Posterior vena cava (tissue), 2 donors: ENCODE data around the gene SHROOM2. TPM values are rescaled to one million over a fixed set of nuclear protein-coding genes. Genes with fewer than 3 reads are reported as not detected.

Experiments
- DNase-seq: peaks from one replicate; pipeline ENCODE4 v3.0.0-alpha.2; 2020; ENCODE audit warnings: low spot score
- intact Hi-C, 2 donors: fragments of 100-400 bp; cut with DNase I; formaldehyde crosslinking; loops; one replicate each; pipeline versions ENCODE4 v1.14.1 to v1.14.2; 2022 to 2023
- total RNA-seq, 2 donors: library from RNA; stranded (reverse); fragmentation: NEBNext Ultra II Directional; extraction: Animal tissue kit (Norgen Biotek cat#: 25700); gene quantifications; one replicate each; pipeline ENCODE4 v1.2.1, GENCODE V29; 2021
- donor health status: DM: yes; HTN: yes; CAD: no.
- donor health status: DM: yes; HTN: yes; CAD: no.

The SHROOM2 gene
- total RNA-seq, 2 donors from 2014 or later, result 1.2 to 1.8 TPM

- intact Hi-C loops, result no loop called here
- DNase-seq, result no peak
These were observed 126.3 kb downstream of the SHROOM2 start for GRCh38 chrX:9912351-9913145.

- no peak for DNase-seq
- intact Hi-C loops, result no loop called here
These were observed 126.9 kb downstream of the SHROOM2 start for GRCh38 chrX:9913146-9913433.

DNA sequence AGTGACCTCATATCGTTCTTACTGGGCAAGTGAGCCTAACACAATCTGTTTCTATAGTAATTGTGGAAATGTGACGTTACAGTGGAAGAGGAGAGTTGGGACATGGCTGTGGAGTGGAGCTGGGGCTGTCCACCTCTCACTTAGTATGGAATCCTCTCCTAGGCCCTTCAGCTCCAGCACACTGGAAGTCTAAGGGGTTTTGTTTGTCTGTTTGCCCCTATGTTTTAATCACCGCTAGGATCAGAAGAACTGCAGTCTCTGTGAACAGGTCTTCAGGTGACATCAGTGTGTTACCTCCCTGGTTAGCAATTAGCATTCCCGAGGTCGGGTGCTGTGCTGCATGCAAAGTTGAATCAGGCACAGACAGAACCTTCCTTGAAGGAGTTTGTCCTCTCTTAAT lies 131.6 kb downstream of the SHROOM2 start:
- intact Hi-C loops, result no loop called here
- no peak for DNase-seq

DNA sequence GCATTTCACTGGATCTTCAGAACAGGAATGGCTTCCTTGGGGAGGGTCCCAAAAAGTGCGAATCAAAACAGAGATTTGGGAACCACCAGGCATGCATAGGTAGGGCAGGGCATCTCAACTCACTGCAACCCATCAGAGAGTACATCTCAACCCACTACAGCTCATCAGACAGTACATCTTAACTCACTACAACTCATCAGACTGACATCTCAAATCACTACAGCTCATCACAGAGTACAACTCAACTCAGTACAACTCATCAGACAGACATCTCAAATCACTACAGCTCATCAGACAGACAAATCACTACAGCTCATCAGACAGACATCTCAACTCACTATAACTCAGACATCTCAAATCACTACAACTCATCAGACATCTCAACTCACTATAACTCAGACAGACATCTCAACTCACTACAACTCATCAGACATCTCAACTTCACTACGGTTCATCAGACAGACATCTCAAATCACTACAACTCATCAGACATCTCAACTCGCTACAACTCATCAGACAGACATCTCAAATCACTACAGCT lies 133.5 kb downstream of the SHROOM2 start:
- intact Hi-C loops, result no loop called here

GRCh38 chrX:9921407-9921806 lies 135.2 kb downstream of the SHROOM2 start:
- intact Hi-C loops, result no loop called here
- no peak for DNase-seq

More for the DNA sequence above, 133.5 kb downstream of the SHROOM2 start:
- DNase-seq, result no peak

- intact Hi-C loops, result no loop called here
- DNase-seq, result no peak
These were observed 137.1 kb downstream of the SHROOM2 start for GRCh38 chrX:9923357-9923756.

- intact Hi-C loops, result no loop called here
- DNase-seq, result no peak
These were observed 139.8 kb downstream of the SHROOM2 start for GRCh38 chrX:9926002-9926401.

DNA sequence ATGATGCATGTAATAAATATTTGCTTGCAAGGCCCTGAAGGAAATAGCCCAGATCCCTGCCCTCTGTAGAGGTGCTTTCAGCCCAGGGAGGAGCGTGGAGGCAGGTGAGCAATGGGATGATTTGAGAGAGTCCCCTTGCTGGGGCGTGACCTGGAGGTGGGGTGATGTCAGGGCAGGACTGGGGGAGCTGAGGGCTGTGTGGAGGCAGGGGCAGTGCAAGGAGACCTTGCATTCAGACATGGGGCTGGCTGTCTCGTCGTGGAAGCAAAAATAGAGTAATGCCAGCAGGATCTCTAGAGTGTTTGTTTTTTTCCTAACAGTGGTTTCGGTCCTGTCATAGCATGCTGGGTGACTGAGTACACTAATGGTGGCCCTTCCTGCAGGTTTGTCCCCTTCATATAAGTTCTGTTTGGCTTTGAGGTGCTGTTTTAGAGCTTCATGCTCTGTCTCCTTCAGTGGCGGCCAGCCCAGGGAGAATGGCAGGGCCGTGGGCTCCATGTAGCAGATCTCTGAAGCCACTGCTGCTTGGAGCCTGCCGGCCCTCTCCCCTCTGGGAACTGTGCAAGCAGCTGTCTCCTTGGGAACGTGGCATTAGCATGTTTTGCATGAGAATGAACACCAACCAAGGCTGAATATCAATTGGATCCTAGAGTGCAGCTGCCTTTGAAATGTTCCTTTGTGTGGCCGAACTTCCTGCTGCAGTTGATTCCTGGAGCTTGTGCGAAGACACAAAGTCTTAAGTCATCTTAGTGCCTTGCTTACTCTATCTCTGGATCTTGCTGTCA lies 141.7 kb downstream of the SHROOM2 start:
- no peak for DNase-seq
- intact Hi-C loops, result no loop called here

- intact Hi-C loops, result no loop called here
- no peak for DNase-seq
These were observed 149.2 kb downstream of the SHROOM2 start for GRCh38 chrX:9935436-9935835.

- DNase-seq, result no peak
- intact Hi-C loops, result no loop called here
These were observed 151.5 kb downstream of the SHROOM2 start for GRCh38 chrX:9937761-9938160.

GRCh38 chrX:9938516-9938915 lies 152.3 kb downstream of the SHROOM2 start:
- intact Hi-C loops, result no loop called here

DNA sequence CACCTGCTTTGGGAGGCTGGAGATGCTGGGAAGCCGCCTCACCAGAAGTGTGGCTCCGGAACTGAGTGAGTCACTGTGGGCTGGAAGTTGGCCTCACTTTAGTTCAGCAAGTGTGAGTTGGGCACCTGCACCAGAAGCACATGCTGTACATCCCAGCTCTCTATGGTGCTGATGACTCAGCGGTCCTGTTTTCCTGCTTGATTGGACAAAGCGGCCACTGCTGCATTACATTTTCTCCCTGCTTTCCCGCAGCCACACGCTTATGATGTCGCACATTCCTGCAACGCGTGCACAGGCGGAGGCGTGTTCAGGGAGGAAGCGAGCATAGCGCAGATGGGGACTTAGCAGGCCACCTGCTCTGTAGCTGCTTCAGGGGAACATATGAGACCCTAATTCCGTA lies 154.2 kb downstream of the SHROOM2 start:
- intact Hi-C loops, result no loop called here

More at GRCh38 chrX:9938516-9938915, 152.3 kb downstream of the SHROOM2 start:
- DNase-seq, result no peak

GRCh38 chrX:9942086-9942485 lies 155.9 kb downstream of the SHROOM2 start:
- DNase-seq, result no peak
- intact Hi-C loops, result no loop called here

More for the DNA sequence above, 154.2 kb downstream of the SHROOM2 start:
- DNase-seq, result no peak

DNA sequence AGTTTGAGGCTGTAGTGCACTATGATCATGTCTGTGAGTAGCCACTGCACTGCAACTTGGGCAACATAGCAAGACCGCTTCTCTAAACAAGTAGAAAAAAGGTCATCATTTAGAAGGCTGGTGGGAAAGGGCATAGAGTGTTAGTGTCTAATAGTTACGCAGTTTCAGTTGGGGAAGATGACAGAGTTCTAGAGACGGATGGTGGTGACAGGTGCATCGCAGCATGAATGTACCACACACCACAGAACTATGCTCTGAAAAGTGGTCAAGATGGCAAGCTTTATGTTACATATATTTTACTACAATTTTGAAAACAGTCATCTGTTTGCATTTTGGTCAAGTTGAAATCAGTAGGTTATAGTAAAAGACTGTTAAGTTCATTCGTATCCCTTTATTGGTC lies 157.2 kb downstream of the SHROOM2 start:
- no peak for DNase-seq
- intact Hi-C loops, result no loop called here

DNA sequence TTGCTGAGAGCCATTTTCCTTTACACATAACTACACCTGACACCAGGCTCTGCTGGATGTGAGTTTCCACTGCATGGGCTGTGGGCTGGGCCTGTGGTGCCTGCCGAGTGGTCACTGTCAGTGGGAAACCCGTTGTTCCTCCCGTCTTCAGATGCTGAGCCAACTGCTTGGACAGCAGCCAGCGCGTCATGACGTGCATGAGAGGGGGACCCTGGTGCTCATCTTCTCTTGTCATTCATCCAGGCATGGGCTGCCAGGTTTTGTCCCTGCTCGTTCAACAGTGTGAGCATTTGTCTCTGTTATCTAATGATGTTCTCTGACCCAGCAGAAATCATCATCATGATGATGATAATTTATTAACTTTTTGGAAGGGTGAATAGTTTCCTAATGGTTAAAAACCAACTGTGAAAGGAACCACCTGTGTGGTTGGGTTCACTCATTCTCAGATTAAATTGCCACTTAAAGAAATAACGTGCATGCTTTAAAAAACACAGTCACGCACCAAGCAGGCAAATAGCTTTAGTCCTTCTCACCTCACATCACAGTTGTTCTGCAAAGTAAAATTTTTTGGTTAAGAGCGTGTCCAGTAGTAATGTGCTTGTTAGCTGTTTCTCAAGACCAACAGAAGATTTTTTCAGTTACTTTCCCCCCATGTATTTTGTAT lies 161.0 kb downstream of the SHROOM2 start:
- no peak for DNase-seq
- intact Hi-C loops, result no loop called here

GRCh38 chrX:9948406-9948805 lies 162.2 kb downstream of the SHROOM2 start:
- no peak for DNase-seq
- intact Hi-C loops, result no loop called here

DNA sequence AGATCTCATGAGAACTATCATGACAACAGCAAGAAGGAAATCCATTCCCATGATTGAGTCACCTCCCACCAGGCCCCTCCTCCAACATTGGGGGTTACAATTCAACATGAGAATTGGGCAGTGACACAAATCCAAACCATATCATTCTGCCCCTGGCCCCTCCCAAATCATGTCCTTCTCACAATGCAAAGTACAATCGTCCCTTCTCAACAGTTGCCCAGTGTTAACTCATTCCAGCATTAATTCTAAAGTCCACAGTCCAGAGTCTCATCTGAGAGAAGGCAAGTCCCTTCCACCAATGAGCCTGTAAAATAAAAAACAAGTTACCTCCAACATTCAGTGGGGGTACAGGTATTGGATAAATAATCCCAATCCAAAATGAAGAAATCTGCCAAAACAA lies 166.1 kb downstream of the SHROOM2 start:
- DNase-seq, result no peak
- intact Hi-C loops, result no loop called here

DNA sequence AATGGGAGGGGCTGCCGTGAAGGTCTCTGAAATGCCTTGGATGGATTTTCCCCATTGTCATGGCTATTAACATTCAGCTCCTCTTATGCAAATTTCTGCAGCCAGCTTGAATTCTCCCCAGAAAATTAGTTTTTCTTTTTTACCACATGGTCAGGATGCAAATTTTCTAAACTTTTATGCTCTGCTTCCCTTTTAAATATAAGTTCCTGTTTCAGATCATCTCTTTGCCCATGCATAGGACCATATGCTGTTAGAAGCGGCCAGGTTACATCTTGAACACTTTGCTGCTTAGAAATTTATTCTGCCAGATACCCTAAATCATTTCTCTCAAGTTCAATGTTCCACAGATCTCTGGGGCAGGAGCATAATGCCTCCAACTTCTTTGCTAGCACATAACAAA lies 167.2 kb downstream of the SHROOM2 start:
- DNase-seq, result no peak
- intact Hi-C loops, result no loop called here

DNA sequence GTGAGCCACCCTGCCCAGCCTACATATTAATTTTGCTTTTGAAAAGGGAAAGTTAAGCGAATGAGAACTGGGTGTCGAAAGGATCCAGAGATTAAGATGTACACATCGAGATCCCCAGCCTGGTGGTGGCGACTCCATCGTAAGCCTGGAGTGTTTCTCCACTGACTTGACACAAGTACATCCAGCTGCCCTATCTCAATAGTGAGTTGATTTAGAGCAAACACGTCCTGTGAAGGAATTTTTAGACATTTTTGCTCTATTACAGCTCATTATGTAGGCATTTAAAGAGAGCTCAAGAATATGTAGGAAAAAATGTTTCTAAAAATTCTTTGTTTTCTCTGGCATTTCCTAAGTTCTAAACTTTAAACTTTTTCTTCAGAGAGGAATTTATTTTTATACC lies 169.3 kb downstream of the SHROOM2 start:
- intact Hi-C loops, result no loop called here
- no peak for DNase-seq

- intact Hi-C loops, result no loop called here
- DNase-seq, result no peak
These were observed 171.5 kb downstream of the SHROOM2 start for GRCh38 chrX:9957743-9958142.
